NCI-H510A (cell line): ENCODE results near the gene ZNF524.

Source experiments
- DNase-seq: peaks from one replicate; lab custom pipeline; 2025; lab: John Stamatoyannopoulos, UW

Gene ZNF524

DNA sequence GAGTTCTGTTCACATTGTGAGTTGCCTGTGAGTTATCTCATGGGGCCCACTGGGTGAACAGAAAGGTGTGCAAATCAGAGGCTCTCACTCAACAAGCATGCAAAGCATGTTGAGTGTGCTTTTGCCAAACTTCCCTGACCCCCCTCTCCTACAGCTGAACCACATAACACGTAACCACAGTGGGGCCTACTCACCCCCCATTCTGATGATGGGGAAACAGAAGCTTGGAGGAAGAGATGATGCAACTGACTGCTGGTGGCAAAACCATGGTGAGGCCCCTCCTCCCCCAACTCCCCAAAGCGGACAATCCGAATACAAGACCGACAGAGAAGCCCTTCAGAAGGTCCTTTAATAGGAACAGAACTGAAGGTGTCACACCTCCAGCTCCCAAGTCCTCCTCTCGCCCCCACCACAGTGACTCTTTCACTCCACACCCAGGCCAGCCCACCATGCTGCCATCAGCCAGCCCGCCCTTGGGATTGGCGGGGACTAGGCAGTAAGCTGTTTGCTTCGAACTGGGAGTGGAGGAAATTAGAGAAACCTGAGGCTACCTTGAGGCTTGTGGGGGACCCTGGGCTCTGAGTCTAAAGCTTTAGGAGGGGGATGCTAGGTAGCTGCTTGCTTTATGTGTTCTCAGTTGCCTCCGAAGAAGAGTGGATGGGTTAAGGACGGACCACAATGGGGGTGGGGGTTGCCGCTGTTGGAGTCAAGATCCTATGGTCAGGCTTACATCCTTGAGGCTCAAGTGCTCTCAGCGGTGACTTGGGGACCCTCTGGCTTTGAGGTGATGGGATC, 20.5 kb downstream of the ZNF524 start:
- no peak for DNase-seq

DNA sequence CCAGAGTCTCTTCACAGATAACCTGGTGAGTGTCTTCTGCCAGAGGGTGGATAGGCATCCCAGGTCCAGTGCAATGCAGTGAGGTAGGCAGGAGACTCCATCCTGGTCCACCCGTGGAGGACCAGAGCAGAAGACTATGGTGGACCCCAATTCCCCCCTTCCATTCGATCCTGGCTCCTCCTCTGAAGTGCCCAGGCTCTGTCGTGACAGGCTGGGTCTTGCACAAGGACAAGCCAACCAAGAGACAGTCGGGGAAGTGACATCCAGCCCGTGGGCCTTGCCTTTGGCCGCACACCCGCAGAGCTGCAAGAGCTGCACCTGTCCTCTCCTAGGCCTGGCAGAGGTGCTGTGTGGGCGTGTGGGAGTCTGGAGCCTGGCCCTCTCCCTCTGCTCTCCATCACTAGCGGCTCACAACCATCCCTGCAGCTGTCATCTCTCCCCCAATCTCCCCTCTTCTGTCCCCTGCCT, 21.2 kb downstream of the ZNF524 start:
- no peak for DNase-seq

DNA sequence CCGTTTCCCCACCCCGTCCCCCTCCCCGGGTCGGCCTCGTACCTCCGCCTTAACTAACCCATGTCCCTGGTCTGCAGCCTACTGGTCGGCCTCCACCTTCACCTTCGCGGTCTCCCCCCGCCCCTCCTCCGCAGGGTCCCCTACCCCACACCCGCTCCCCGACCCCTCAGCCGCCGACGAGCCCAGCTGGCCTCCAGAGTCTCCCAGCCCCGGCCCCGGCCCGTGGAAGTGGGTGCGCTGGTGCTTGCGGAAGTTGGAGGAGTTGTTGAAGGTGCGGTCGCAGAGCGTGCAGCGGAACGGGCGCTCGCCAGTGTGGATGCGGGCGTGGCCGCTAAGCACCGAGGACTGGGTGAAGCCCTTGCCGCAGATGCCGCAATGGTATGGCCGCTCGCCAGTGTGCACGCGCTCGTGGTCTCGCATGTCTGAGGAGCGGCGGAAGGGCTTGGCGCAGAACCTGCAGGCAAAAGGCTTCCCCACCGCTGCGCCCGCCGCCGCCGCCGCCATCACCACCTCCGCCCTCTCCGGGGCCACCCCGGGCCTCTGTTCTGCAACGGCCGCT, 21.7 kb downstream of the ZNF524 start:
- no peak for DNase-seq

DNA sequence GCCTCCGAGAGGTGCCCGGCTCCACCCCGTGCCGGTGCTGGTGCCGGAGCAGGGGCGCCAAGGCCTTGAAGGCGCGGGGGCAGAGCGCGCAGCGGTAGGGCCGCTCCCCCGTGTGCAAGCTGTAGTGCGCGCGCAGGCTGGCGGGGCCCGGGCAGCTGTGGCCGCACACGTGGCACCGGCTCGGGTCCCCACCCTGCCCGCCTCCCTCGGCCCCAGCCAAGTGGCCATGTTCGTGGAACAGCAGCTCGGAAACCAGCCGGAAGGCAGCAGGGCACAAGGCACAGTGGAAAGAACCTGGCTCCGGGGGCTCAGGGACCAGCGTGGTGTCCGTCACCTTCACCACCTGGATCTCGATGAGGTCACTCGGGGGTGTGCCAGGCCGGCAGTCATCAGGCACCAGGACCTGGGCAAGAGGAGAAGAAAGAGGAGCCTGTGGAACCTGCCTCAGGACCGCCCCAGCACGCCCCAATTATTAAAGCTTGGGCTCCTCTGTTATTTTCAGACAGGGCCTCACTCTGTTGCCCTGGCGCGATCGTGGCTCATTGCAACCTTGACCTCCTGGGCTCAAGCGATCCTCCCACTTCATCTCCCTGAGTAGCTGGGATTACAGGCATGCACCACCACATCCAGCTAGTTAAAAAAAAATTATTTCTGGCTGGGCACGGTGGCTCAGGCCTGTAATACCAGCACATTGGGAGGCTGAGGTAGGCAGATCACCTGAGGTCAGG, 22.3 kb downstream of the ZNF524 start:
- no peak for DNase-seq

DNA sequence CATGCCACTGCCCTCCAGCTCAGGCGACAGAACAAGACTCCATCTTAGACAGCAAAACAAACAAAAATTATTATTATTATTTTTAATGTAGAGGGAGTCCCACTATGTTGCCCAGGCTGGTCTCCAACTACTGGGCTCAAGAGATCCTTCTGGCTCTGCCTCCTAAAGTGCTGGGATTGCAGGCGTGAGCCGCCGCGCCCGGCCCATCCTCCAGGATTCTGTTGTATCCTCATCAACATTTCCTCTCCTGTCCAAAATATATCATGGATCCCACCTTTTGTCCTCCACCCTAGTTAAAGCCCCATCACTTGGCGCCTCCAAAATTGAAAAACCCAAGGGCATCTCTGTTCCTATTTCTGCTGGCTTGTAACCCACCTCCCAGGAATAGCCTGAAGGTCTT, 23.0 kb downstream of the ZNF524 start:
- no peak for DNase-seq

DNA sequence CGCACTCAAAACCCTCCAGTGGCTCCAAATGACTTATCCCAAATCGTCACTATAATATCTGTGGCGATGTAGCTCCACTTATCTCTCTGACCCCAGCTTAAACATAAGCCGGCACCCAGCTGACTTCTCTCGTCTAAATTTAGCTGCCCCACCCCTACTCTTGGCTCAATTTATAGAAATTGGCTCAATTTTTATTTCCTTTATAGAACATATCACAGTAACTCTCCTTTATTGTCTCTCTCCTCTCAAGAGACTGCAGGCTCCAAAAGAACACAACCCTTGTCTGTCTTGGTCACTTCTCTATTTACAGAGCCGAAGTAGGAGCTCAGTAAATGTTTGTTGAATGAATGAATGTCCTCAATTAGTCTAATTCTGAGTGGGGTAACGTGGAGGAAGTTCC, 23.5 kb downstream of the ZNF524 start:
- no peak for DNase-seq

DNA sequence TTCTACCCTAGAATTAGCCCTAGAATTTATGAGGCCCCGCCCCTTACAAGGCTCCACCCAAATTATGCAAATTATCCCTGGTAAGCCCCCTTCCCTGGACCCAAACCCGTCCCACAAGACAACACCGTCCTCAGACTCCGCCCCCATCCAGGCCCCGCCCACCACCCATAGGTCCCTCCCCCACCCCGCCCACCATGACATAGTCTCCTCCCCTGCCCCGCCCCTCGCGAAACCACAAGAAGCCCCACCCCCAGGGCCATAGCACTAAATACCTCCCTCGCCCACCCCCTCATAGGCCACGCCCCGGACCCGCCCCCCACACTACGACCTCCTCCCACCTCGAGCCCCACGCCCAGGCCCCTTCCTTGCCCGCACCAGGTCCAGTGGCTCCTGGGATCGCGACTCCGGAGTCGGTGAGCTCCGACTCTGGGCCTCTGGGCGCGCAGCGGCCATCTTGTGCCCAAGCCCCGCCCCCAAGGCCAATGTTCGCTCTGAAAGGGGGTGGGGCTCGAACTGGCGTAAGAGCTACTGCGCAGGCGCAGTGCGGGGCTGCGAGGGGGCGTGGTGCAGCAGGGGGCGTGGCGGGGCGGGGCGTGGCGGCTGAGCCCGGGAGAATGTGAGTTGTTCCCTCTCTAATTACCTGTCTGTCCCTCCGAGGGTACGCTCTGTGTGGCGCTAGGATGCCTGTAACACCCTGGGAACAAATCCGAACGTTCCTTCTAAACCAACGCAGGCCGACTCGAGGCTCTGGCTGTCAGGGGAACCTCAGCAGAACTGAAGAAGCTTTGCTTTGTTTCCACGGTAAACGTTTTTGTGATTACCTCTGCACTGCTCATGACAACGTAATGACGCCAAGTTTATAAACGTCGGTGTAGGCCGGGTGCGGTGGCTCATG, 24.3 kb downstream of the ZNF524 start, which contains the start of gene ZNF784:
Gene ZNF784, minus strand, starts transcription at position 458 of the 895 bp plus-strand sequence. Its CDS starts 5 bp downstream, at position 453.
- peak; percentile 85 for DNase-seq

DNA sequence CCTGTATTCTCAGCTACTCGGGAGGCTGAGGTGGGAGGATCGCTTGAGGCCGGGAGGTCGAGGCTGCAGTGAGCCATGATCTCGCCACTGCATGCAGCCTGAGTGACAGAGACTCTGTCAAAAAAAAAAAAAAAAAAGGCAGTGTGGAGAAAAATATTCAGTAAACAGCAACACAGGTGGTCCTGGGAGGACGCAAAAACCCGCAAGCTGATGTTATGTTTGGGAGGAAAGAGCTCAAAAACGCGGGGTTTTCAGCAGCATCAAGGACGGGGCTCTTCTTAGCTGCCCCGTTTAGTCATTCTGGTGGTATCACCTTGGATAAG, 24.9 kb downstream of the ZNF524 start:
- DNase-seq = no peak

DNA sequence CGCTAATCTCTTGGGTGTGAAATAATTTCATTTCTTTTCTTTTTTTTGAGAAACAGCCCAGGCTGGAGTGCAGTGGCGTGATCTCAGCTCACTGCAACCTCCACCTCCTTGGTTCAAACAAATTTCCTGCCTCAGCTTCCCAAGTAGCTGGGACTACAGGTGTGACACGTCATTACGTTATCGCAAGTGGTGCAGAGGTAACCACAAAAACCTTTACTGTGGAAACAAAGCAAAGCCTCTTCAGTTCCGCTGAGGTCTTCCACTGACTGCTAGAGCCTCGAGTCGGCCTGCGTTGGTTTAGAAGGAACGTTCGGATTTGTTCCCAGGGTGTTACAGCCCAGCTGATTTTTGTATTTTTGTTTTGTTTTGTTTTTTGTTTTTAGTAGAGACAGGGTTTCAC, 26.3 kb downstream of the ZNF524 start:
- no peak for DNase-seq

DNA sequence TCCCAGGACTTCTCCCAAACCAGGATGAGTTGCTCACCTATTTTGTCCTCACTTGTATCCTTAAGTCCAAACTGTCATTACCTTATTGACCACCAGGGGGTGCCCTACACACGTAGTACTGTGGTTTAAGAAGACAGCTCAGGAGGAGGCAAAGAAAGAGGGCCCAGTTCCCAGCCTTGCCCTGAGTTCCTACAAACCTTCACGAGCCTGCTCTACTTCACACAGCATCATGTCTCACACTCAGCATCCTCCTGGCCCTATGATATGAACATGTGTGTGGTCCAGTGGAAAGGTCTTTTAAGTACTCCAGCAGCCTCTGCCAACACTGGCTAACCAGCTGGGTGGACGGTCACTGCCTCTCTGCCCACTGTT, 32.4 kb downstream of the ZNF524 start:
- DNase-seq = peak; percentile 53

DNA sequence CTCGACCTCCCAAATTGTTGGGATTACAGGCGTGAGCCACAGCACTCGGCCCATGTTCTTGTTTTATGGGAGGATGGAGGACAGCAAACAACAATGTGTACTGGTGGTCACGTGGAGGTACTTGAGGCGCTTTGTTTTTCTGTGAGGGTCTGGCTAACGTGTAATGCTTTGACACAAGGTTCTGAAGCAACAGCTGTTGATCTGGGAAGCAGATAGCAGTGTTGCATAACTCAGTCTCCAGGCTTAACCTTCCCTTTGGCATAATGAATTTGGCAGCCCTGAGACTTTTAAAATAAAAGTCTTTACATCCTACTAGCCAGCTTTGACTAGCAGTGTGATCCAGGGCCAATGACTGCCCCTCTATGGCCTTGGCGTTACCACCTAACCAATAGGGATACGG, 33.8 kb downstream of the ZNF524 start:
- no peak for DNase-seq

DNA sequence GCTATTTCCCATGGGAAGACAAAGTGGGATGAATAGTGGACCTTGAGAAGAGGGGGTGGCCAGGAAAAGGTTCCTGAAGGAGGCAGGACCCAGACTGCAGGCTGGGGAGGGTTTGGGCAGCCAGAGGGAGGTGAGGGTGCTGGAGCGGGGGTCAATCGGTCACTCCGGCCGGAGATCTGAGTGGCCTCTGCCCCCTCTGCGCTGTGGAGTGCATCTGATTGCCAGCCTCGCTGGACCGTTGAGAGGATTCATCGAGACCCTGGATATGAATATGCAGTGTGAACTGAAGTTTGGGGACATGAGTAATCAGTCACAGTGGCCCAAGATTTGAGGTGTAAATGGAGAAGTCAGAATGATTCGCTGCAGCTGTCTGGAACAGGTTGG, 35.2 kb downstream of the ZNF524 start:
- DNase-seq = no peak

DNA sequence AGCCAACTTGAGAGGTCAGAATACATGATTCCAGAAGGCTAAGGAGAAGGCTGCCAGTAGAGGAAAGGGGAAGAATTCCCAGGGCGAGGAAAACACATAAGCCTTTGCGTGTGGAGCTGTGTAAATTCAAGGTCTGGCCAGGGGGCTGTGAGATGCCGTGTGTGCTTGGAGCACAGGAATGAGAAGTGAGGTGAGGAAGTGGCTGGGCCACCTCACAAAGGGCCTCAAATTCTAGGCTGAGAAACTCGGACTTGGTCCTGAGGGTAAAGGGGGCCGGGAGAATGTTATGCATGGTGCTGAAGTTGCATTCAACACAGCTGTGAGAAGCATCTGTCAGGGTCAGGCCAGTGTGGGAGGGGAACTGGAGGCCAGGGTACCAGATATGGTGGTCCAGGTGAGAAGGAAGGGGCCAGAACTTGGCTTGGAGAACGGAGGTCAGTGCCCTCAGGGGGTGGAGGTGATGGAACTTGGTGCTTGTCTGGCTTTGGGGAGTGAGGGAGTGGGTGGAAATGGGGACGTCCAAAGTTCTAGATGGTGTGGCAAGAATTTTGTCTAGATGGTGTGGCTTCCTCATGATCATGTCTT, 35.9 kb downstream of the ZNF524 start:
- no peak for DNase-seq

DNA sequence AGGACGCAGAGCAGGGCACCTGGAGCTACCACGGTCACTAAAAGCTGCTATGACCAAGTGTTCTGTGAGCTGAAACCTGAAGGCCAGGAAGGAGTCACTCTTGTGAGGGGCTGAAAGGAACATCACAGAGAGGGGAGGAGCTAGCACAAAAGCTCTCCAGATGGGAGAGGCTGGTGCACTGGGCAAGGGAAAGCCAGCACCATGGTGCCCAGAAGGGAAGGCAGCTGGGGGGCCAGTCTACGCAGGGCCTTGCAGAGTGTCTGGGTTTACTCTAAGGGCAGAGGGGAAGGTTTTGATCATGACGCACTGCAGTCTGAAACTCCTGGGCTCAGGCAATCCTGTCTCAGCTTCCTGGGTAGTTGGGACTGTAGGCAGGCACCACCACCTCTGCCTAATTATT, 36.6 kb downstream of the ZNF524 start:
- DNase-seq = no peak

DNA sequence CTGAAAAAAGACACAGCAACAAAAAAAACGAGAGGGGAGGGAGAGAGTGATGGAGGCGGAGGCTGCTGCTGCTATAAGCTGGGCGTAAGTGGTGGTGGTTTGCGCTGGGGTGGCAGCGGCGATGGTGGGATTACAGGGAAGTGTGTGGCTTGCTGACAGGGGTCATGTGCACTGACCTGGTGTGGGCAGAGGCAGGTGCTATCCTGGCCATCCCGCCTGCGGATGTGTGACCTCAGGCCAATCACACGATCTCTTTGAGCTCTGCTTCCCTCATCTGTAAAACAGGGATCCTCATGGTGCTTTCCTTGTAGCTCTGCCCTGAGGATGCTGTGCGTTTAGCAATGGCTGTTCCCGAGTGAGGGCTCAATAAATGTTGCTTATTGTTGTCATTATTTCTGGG, 37.4 kb downstream of the ZNF524 start:
- DNase-seq = no peak

DNA sequence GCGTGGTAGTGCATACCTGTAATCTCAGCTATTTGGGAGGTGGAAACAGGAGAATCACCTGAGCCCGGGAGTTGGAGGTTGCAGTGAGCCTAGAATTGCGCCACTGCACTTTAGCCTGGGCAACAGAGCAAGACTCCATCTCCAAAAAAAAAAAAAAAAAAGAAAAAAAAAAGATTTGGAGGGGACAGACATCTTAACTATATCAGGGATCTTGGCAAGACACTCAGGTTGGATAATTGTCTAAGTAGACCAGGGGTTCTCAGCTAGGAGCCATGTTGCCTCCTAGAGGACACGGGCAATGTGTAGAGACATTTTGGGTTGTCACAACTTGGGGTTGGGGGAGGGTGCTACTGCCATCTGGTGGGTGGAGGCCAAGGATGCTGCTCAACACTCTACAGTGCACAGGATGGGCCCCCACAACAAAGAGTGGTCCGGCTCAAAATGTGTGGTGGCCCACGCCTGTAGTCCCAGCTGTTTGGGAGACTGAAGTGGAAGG, 38.8 kb downstream of the ZNF524 start:
- no peak for DNase-seq

DNA sequence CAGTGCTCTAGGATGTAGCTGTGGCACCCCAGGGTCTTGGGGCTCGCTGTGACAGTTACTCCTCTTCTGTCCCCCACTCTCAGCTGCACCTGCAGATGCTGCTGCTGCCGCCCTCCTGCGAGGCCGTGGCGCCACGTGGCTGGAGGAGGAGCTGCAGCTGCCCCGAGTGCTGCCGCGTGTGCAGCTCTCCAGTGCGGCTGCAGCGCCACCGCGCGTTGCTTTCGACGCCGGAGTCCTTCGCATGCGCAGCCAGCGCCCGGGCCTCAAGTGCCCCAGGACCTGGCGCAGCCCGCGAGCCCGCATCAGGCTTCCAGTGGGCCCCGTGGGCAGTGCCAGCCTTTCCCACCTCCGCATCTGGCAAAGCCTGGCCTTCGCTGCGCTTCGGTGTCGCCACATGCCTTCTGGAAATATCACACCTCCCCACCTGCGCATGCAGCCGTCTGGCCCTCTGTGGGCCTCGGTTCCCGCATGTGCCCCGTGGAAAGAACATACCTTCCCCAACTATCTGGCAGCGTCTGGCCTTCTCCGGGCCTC, 40.0 kb downstream of the ZNF524 start:
- peak; percentile 83 for DNase-seq

DNA sequence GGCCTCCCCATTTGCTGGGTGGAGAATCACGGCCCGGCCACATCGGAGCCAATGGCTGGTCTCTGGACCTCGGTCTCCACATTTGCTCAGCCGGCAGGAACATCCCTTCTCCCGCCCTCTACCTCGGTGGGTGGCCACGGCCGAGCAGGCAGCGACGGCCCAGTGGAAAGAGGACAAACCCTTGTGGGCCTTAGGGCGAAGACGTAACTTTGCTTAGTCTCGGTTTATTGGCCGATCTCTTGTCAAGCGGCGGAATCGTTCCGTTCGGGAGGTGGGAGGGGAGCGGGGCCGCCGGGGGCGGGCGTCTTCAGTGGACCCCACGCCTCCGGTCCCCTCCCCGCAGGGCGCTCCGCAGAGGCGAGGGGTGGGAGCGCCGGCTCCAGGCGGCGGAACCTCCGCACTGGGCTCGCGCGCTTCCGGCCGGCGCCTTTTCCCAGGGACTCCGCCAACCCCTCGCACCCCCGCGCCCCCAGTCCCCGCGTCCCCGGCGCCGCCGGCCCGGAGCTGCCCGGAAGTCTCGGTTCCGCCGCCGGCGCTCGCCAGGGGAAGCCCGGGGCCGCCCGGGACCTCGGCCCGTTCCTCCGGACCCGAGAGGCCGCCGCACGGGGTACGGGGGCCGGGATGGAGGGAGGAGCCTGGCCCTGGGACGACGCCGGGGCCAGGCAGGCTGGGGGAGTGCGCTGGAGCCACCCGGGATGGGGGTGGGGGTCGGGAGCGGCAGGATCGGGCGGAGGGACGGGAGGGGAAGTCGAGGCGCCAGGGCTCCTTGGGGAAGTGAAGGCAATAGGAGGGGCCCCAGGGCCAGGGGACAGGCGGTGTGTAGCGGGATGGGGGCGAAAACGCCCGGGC, 40.7 kb downstream of the ZNF524 start, which contains the start of gene ZNF580:
Gene ZNF580, plus strand, starts transcription at position 426 of the 849 bp plus-strand sequence. CDS start 1,507 bp downstream, outside the sequence.
- DNase-seq = peak; percentile 53

DNA sequence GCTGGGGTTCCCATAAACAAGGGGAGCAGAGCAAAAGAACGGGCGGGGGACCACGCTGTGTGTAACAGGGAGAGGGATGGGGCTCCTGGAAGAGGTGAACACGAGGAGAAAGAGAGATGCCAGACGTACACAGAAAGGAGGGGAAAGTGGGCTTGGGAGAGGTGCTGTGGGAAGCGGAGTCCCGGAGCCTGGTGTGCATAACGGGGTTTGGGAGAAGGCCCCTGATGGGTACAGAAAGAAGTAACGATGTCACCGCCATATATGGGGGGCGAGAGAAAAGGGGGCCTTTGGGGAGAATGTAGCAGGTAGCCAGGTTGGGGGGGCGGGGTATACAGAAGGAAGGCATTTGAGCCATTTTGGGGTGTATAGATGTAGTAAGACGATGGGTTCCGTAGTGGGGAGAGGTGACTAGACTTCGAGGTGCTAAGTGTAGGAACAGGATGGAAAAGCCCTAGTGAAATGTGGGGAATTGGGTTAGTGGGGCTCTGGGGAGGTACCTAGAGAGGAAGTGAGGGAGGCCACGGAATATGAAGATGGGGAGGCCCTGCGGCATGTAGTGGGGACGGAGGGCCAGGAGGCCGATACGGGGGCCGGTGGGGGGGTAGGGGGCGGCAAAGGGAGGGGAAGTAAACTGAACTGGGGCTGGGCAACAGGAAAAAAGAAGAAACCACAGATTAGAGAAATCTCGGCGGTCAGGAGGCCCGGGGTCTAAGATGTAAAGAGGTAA, 41.5 kb downstream of the ZNF524 start:
- no peak for DNase-seq
